Body of pancreas (tissue), 4 donors: Measurements from ENCODE around the gene GRAMD4.

Source experiments
- POLR2A ChIP-seq, 3 donors: fragments of 450-650 bp; IDR thresholded peaks; one replicate each; pipeline ENCODE4 v1.6.1; 2016; ENCODE audit warnings: antibody characterized with exemption in 3 of 3, mild to moderate bottlenecking in 2 of 3
- TF ChIP-seq, protein P1 (sequence below), 7 experiments: fragments of 450-650 bp in 4 of 7; fragments of 200-600 bp in 3 of 7; sonication (generic) in 3 of 7; IDR thresholded peaks; one replicate each; pipeline ENCODE4 v1.5.1; 2016 to 2019; ENCODE audit warnings: antibody characterized with exemption in 7 of 7

DNA sequence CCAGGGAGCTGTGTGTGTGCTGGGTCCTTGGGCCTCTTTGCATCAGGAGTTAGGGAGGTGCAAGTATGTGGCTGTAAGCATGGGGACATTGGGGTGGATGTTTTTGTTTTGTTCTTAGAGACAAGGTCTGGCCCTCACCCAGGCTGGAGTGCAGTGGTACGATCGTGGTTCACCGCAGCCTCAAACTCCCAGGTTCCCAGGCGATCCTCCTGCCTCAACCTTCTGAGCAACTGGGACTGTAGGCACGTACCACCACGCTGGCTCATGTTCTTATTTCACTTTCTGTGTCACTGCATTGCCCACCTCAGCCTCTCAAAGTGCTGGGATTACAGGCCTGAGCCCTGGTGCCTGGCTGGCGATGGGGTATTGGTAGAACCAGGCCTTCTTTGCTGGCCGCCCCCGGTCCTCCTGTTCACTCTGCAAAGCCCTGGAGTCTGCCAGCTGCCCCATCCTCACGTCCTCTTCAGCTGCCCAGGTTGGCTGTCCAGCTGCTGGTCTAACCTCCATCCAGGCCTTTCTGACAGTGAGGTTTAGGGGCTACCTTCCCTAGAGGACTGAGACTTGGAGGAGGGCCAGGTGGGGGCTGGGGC, 851 bp upstream of the GRAMD4 start:
- TF ChIP-seq, protein P1, sequence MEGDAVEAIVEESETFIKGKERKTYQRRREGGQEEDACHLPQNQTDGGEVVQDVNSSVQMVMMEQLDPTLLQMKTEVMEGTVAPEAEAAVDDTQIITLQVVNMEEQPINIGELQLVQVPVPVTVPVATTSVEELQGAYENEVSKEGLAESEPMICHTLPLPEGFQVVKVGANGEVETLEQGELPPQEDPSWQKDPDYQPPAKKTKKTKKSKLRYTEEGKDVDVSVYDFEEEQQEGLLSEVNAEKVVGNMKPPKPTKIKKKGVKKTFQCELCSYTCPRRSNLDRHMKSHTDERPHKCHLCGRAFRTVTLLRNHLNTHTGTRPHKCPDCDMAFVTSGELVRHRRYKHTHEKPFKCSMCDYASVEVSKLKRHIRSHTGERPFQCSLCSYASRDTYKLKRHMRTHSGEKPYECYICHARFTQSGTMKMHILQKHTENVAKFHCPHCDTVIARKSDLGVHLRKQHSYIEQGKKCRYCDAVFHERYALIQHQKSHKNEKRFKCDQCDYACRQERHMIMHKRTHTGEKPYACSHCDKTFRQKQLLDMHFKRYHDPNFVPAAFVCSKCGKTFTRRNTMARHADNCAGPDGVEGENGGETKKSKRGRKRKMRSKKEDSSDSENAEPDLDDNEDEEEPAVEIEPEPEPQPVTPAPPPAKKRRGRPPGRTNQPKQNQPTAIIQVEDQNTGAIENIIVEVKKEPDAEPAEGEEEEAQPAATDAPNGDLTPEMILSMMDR (IDR thresholded peaks at IDR 0.05), result no peak
- TF ChIP-seq POLR2A (IDR thresholded peaks at IDR 0.05), result no peak
